Measurements from ENCODE around the gene ATP2A3. TPM values are rescaled to one million over a fixed set of nuclear protein-coding genes. Genes with fewer than 3 reads are reported as not detected.

The ATP2A3 gene
- total RNA-seq, 1 experiment from 2014 or later = 4.5 TPM

DNA sequence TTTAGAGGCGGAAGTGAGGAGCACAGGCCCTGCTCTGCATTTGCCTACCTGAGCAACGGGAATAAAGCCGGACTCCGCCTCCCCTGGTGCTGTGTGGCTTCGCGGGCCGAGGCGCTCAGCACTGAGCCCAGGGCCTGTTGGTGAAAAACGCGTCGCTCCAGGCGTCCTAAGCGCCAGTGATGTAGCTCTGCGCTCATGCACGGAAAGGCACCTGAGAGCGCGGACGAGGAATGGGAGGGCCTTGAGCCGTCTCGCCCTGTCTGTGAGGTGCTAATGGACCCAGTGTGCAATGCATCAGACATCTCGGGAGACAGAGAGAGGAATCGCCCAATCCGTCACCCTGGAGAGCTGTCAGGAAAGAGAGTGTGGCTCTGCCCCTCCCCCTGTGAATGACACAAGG is 17.2 kb upstream of the ATP2A3 start:
- TF ChIP-seq, protein P1, sequence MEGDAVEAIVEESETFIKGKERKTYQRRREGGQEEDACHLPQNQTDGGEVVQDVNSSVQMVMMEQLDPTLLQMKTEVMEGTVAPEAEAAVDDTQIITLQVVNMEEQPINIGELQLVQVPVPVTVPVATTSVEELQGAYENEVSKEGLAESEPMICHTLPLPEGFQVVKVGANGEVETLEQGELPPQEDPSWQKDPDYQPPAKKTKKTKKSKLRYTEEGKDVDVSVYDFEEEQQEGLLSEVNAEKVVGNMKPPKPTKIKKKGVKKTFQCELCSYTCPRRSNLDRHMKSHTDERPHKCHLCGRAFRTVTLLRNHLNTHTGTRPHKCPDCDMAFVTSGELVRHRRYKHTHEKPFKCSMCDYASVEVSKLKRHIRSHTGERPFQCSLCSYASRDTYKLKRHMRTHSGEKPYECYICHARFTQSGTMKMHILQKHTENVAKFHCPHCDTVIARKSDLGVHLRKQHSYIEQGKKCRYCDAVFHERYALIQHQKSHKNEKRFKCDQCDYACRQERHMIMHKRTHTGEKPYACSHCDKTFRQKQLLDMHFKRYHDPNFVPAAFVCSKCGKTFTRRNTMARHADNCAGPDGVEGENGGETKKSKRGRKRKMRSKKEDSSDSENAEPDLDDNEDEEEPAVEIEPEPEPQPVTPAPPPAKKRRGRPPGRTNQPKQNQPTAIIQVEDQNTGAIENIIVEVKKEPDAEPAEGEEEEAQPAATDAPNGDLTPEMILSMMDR (IDR thresholded peaks at IDR 0.05; ENCODE audit: unreplicated experiment) = no peak
- BruUV-seq (replicated peaks) = no TSS peak
- Mint-ChIP-seq H3K9me3 (ENCODE audit: low read depth, unreplicated experiment) (no peaks in the 10 kb centered on the region), H3K4me1 (ENCODE audit: low read depth, unreplicated experiment) (no peaks in the 10 kb centered on the region), H3K27me3 (ENCODE audit: unreplicated experiment) (peaks cover 18% of the 10 kb centered on the region), H3K4me3 (ENCODE audit: low read depth, unreplicated experiment) (no peak overlapping the region), H3K27ac (ENCODE audit: unreplicated experiment) (no peak overlapping the region), H3K36me3 (ENCODE audit: insufficient read depth, unreplicated experiment) (no peaks in the 10 kb centered on the region)
- intact Hi-C loops (cut with micrococcal nuclease; ENCODE audit: unreplicated experiment) = no loop called here
- DNase-seq = no peak
- CTCF ChIA-PET = interaction anchor here (0.7 kb wide), 1 partner anchor 9 kb away, joined by 3 read pairs; no protein-coding TSS in a partner anchor

- H3K4me3 Mint-ChIP-seq (ENCODE audit: low read depth, unreplicated experiment) = no peak overlapping the region
- CTCF ChIA-PET = interaction anchor here (0.6 kb wide), 1 partner anchor 139 kb away, joined by 6 read pairs; no protein-coding TSS in a partner anchor
- no peaks in the 10 kb centered on the region for H3K36me3 Mint-ChIP-seq (ENCODE audit: insufficient read depth, unreplicated experiment)
- no peak overlapping the region for H3K27ac Mint-ChIP-seq (ENCODE audit: unreplicated experiment)
- H3K9me3 Mint-ChIP-seq (ENCODE audit: low read depth, unreplicated experiment) = no peaks in the 10 kb centered on the region
- intact Hi-C loops (cut with micrococcal nuclease; ENCODE audit: unreplicated experiment) = no loop called here
- DNase-seq = no peak
- peaks cover 8% of the 10 kb centered on the region for H3K27me3 Mint-ChIP-seq (ENCODE audit: unreplicated experiment)
- BruUV-seq (replicated peaks) = no TSS peak
- TF ChIP-seq, protein P1 (IDR thresholded peaks at IDR 0.05; ENCODE audit: unreplicated experiment) = no peak
- H3K4me1 Mint-ChIP-seq (ENCODE audit: low read depth, unreplicated experiment) = no peaks in the 10 kb centered on the region
Measured at GRCh38 chr17:3980381-3981014, 16.3 kb upstream of the ATP2A3 start.

DNA sequence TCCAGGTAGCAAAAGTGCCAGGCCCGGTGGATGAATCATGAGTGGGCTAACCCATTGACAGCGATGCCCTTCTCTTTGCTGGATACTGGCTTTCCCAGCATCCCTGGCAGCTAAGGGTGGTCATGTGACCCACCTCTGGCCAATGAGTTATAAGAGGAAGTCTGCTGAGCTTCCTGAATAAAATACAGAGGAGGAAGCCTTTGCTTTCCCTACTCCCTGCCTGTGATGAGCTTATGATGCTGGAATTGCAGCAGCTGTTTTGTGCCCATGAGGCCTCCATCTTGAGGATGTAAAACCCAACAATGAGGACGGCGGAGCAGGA is 15.0 kb upstream of the ATP2A3 start:
- no TSS peak for BruUV-seq (replicated peaks)
- intact Hi-C loops (cut with micrococcal nuclease; ENCODE audit: unreplicated experiment) = no loop called here
- Mint-ChIP-seq H3K4me1 (ENCODE audit: low read depth, unreplicated experiment) (no peaks in the 10 kb centered on the region), H3K27me3 (ENCODE audit: unreplicated experiment) (no peaks in the 10 kb centered on the region), H3K27ac (ENCODE audit: unreplicated experiment) (no peak overlapping the region), H3K4me3 (ENCODE audit: low read depth, unreplicated experiment) (no peak overlapping the region), H3K9me3 (ENCODE audit: low read depth, unreplicated experiment) (peaks cover 5% of the 10 kb centered on the region), H3K36me3 (ENCODE audit: insufficient read depth, unreplicated experiment) (no peaks in the 10 kb centered on the region)
- CTCF ChIA-PET = no interaction called here
- TF ChIP-seq, protein P1 (IDR thresholded peaks at IDR 0.05; ENCODE audit: unreplicated experiment) = no peak
- no peak for DNase-seq

GRCh38 chr17:3978421-3979289 is 14.4 kb upstream of the ATP2A3 start:
- CTCF ChIA-PET = no interaction called here
- no TSS peak for BruUV-seq (replicated peaks)
- Mint-ChIP-seq H3K36me3 (ENCODE audit: insufficient read depth, unreplicated experiment) (no peaks in the 10 kb centered on the region), H3K4me1 (ENCODE audit: low read depth, unreplicated experiment) (no peaks in the 10 kb centered on the region), H3K27me3 (ENCODE audit: unreplicated experiment) (no peaks in the 10 kb centered on the region), H3K9me3 (ENCODE audit: low read depth, unreplicated experiment) (peaks cover 5% of the 10 kb centered on the region), H3K27ac (ENCODE audit: unreplicated experiment) (no peak overlapping the region), H3K4me3 (ENCODE audit: low read depth, unreplicated experiment) (no peak overlapping the region)
- TF ChIP-seq, protein P1 (IDR thresholded peaks at IDR 0.05; ENCODE audit: unreplicated experiment) = no peak
- intact Hi-C loops (cut with micrococcal nuclease; ENCODE audit: unreplicated experiment) = no loop called here
- DNase-seq = no peak
